ENCODE results near the gene AOX1. TPM values are rescaled to one million over a fixed set of nuclear protein-coding genes. Genes with fewer than 3 reads are reported as not detected.

AOX1 gene
- total RNA-seq, 4 donors from 2014 or later = 18.3 to 67.5 (median 18.8) TPM

GRCh38 chr2:200665626-200666453 is 80.0 kb downstream of the AOX1 start:
- DNase-seq (ENCODE audit: low spot score in 2 of 2) = no peak
- TF ChIP-seq, protein P1, sequence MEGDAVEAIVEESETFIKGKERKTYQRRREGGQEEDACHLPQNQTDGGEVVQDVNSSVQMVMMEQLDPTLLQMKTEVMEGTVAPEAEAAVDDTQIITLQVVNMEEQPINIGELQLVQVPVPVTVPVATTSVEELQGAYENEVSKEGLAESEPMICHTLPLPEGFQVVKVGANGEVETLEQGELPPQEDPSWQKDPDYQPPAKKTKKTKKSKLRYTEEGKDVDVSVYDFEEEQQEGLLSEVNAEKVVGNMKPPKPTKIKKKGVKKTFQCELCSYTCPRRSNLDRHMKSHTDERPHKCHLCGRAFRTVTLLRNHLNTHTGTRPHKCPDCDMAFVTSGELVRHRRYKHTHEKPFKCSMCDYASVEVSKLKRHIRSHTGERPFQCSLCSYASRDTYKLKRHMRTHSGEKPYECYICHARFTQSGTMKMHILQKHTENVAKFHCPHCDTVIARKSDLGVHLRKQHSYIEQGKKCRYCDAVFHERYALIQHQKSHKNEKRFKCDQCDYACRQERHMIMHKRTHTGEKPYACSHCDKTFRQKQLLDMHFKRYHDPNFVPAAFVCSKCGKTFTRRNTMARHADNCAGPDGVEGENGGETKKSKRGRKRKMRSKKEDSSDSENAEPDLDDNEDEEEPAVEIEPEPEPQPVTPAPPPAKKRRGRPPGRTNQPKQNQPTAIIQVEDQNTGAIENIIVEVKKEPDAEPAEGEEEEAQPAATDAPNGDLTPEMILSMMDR (IDR thresholded peaks at IDR 0.05) = no peak
- no peak for TF ChIP-seq POLR2A (IDR thresholded peaks at IDR 0.05)
- intact Hi-C loops (cut with DNase I; ENCODE audit: low total_unique reads) = no loop called here
- WGBS, 2 donors = 87 to 89% methylated on average over 2 of the region's 2 CpGs
- no peak overlapping the region for H3K4me3 ChIP-seq (ENCODE audit: low read depth, poor library complexity, severe bottlenecking)

- 55 to 68% methylated on average over 3 of the region's 3 CpGs for WGBS, 2 donors
- no peak for TF ChIP-seq POLR2A (IDR thresholded peaks at IDR 0.05)
- TF ChIP-seq, protein P1 (IDR thresholded peaks at IDR 0.05) = no peak
- no peak overlapping the region for H3K4me3 ChIP-seq (ENCODE audit: low read depth, poor library complexity, severe bottlenecking)
- no peak for DNase-seq (ENCODE audit: low spot score in 2 of 2)
- intact Hi-C loops (cut with DNase I; ENCODE audit: low total_unique reads) = no loop called here
Measured at GRCh38 chr2:200667413-200667812, 81.6 kb downstream of the AOX1 start.

DNA sequence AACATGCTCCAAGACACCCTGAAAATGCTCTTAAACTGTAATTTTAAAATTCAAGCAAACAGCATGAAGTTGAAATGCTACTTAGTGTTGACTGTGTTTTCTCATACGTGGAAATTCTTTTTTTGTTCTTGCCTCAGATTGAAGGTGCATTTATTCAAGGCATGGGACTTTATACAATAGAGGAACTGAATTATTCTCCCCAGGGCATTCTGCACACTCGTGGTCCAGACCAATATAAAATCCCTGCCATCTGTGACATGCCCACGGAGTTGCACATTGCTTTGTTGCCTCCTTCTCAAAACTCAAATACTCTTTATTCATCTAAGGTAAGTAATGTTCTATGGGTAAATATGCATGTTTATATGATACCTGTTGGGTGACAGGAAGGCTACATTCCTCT is 82.7 kb downstream of the AOX1 start:
- no peak for TF ChIP-seq POLR2A (IDR thresholded peaks at IDR 0.05)
- TF ChIP-seq, protein P1 (IDR thresholded peaks at IDR 0.05) = no peak
- no peak for DNase-seq (ENCODE audit: low spot score in 2 of 2)
- WGBS, 2 donors = 66 to 72% methylated on average over 3 of the region's 3 CpGs
- H3K4me3 ChIP-seq (ENCODE audit: low read depth, poor library complexity, severe bottlenecking) = no peak overlapping the region
- intact Hi-C loops (cut with DNase I; ENCODE audit: low total_unique reads) = no loop called here

DNA sequence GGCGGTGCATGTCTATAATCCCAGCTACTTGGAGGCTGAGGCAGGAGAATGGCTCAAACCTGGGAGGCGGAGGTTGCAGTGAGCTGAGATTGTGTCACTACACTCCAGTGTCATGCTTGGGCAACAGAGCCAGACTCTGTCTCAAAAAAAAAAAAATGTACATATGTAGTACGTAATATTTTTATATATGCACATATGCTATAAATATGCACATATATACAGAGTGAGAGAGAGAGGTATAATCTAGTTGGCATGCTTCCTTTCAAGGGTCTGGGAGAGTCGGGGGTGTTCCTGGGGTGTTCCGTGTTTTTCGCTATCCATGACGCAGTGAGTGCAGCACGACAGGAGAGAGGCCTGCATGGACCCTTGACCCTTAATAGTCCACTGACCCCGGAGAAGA is 83.5 kb downstream of the AOX1 start:
- WGBS, 2 donors = 90% methylated on average over 9 of the region's 9 CpGs
- H3K4me3 ChIP-seq (ENCODE audit: low read depth, poor library complexity, severe bottlenecking) = no peak overlapping the region
- no peak for DNase-seq (ENCODE audit: low spot score in 2 of 2)
- TF ChIP-seq POLR2A (IDR thresholded peaks at IDR 0.05) = no peak
- TF ChIP-seq, protein P1 (IDR thresholded peaks at IDR 0.05) = no peak
- intact Hi-C loops (cut with DNase I; ENCODE audit: low total_unique reads) = no loop called here

DNA sequence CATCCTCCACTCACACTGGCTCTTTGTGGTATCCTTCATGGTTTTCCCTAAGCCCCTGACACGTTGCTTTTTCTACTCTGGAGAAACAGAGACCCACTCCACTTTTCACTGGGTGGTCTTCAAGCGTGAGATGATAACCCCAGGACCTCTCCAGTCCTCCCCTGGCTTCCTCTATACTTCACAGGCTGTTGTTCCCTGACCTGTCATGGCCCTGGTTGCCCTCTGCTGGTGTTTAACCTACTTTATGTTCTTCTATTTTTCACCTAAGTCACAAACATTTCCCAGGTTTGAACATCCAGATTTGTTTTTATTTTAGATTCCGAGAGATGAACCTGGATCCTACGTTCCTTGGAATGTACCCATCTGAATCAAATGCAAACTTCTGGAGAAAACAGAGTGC is 84.5 kb downstream of the AOX1 start:
- 71 to 73% methylated on average over 4 of the region's 4 CpGs for WGBS, 2 donors
- H3K4me3 ChIP-seq (ENCODE audit: low read depth, poor library complexity, severe bottlenecking) = no peak overlapping the region
- intact Hi-C loops (cut with DNase I; ENCODE audit: low total_unique reads) = no loop called here
- TF ChIP-seq POLR2A (IDR thresholded peaks at IDR 0.05) = no peak
- TF ChIP-seq, protein P1 (IDR thresholded peaks at IDR 0.05) = no peak
- no peak for DNase-seq (ENCODE audit: low spot score in 2 of 2)

DNA sequence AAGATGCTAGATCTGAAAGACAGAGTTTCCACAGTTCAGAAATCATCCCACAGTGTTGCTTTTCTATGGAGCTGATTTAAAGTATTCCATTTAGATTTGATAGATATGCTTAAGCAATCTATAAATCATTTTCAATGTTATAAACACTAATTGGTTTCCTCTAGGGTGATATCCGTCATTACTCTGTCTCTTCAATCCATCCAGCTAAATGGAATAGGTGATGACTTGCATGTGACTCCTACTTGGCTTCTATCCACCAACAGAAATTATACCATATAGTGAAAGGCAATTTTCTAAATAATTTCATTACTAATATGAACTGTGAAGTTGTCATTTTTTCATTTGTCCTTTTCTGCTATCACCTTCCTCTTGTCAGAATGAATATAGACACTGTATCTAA is 84.9 kb downstream of the AOX1 start:
- intact Hi-C loops (cut with DNase I; ENCODE audit: low total_unique reads) = no loop called here
- no peak overlapping the region for H3K4me3 ChIP-seq (ENCODE audit: low read depth, poor library complexity, severe bottlenecking)
- no peak for TF ChIP-seq POLR2A (IDR thresholded peaks at IDR 0.05)
- TF ChIP-seq, protein P1 (IDR thresholded peaks at IDR 0.05) = no peak
- no peak for DNase-seq (ENCODE audit: low spot score in 2 of 2)
- WGBS, 2 donors = 44 to 63% methylated on average over 1 of the region's 1 CpG

Data from lower leg skin (tissue), 4 donors.